ENCODE measurements around the gene ZSCAN20.

DNA sequence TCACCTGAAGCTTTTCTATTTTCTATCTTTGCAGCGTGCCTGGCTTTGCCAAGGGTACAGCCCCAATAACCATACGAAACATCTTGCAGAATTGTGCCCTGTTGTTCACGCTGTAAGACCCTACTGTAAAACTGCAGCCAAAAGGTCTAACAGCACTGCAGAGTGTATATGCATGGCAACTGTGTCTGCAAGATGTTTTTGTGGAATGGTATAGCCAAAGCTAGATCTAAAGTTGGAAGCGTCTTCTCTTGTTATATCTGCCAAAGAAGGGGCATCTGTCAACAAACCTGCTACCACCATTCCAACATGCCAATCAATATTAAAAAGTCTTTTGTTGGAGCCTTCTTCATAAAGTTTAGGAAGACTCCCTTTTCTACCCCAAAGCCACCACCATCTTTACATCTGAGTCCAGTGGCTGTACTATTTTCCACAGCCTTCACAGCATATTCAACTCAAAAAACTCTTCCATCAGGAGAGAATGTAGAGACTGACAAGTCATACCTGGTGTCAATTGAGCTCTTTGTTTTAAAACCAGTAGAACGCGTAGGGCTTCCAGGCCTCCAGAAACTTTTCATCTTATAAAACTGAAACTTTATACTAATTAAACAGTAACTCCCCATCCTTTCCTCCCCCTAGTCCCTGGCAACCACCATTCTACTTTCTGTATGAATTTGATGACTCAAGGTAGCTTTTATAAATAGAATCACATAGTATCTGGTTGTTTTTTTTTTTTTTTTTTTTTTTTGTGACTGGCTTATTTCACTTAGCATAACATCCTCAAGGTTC lies 40.0 kb downstream of the ZSCAN20 start:
- TF ChIP-seq POLR2A (IDR thresholded peaks at IDR 0.05) (no peak), CTCF (IDR thresholded peaks at IDR 0.05) (no peak)
